Left lobe of liver (tissue), 2 donors: Measurements from ENCODE around the gene CCDC12. TPM values are rescaled to one million over a fixed set of nuclear protein-coding genes. Genes with fewer than 3 reads are reported as not detected.

Source experiments
- ATAC-seq: fragments of 200-7000 bp; cut with Tn5 transposase; one replicate; pipeline ENCODE4 v1.9.1; 2020; ENCODE audit warnings: mild to moderate bottlenecking, moderate library complexity
- DNase-seq: peaks from one replicate; pipeline ENCODE4 v3.0.0-alpha.2; 2020; ENCODE audit warnings: low spot score
- total RNA-seq: library from RNA; stranded (reverse); gene quantifications from one replicate; pipeline ENCODE4 v1.2.1, GENCODE V29; 2021
- donor health status: DM: no; HTN: no; CAD: no; lungs with moderate emphysema.
- donor health status: DM: no; HTN: yes; CAD: no.

The CCDC12 gene
- total RNA-seq, 1 donor from 2014 or later: 19.3 TPM

GRCh38 chr3:46997453-46998091 is 21.0 kb upstream of the CCDC12 start:
- no peak for ATAC-seq

GRCh38 chr3:46996689-46997452 is 20.3 kb upstream of the CCDC12 start:
- no peak for DNase-seq

More at GRCh38 chr3:46997453-46998091, 21.0 kb upstream of the CCDC12 start:
- DNase-seq: no peak

GRCh38 chr3:46995901-46996562 is 19.5 kb upstream of the CCDC12 start:
- ATAC-seq (no peak), DNase-seq (no peak)

More at GRCh38 chr3:46996689-46997452, 20.3 kb upstream of the CCDC12 start:
- no peak for ATAC-seq

GRCh38 chr3:46994801-46995731 is 18.5 kb upstream of the CCDC12 start:
- DNase-seq (no peak), ATAC-seq (no peak)

- DNase-seq: no peak
- ATAC-seq: no peak
These were observed 17.4 kb upstream of the CCDC12 start for GRCh38 chr3:46993986-46994385.

GRCh38 chr3:46993292-46993691 is 16.7 kb upstream of the CCDC12 start:
- no peak for DNase-seq
- no peak for ATAC-seq

- DNase-seq: no peak
- ATAC-seq: no peak
These were observed 15.7 kb upstream of the CCDC12 start for GRCh38 chr3:46992231-46992630.

GRCh38 chr3:46991406-46992165 is 15.0 kb upstream of the CCDC12 start:
- ATAC-seq (no peak), DNase-seq (no peak)

- DNase-seq (no peak), ATAC-seq (no peak)
These were observed 14.2 kb upstream of the CCDC12 start for GRCh38 chr3:46990573-46991374.

GRCh38 chr3:46989146-46989810 is 12.7 kb upstream of the CCDC12 start:
- ATAC-seq: no peak
- DNase-seq: no peak

- no peak for ATAC-seq
- DNase-seq: no peak
These were observed 12.1 kb upstream of the CCDC12 start for GRCh38 chr3:46988616-46989015.

GRCh38 chr3:46987743-46988401 is 11.3 kb upstream of the CCDC12 start:
- peak; percentile 65 for ATAC-seq
- DNase-seq: peak; percentile 65

GRCh38 chr3:46987319-46987742 is 10.8 kb upstream of the CCDC12 start:
- ATAC-seq: peak; percentile 11
- DNase-seq: no peak

GRCh38 chr3:46986782-46987310 is 10.3 kb upstream of the CCDC12 start:
- ATAC-seq (no peak), DNase-seq (no peak)

GRCh38 chr3:46986055-46986730 is 9.6 kb upstream of the CCDC12 start:
- no peak for ATAC-seq
- no peak for DNase-seq

- no peak for DNase-seq
- no peak for ATAC-seq
These were observed 9.0 kb upstream of the CCDC12 start for GRCh38 chr3:46985588-46985987.
